KMS-11 (cell line): Measurements from ENCODE around the gene DAO.

Experiments
- H2AFZ ChIP-seq: fragments of 200-600 bp; sonication (generic); 2 replicates; pipeline ENCODE4 v1.6.1; 2016; ENCODE audit warnings: antibody characterized with exemption, mixed run types, low read depth
- H3K27ac ChIP-seq: fragments of 200-600 bp; sonication (generic); 2 replicates; pipeline ENCODE4 v1.6.1; 2016; ENCODE audit warnings: mild to moderate bottlenecking, mixed run types
- H3K27me3 ChIP-seq: fragments of 200-600 bp; sonication (generic); 2 replicates; pipeline ENCODE4 v1.6.1; 2017; ENCODE audit warnings: mild to moderate bottlenecking, low read depth, mixed run types, moderate library complexity; ENCODE audit not compliant: insufficient read depth
- H3K36me3 ChIP-seq: fragments of 200-600 bp; sonication (generic); 2 replicates; pipeline ENCODE4 v1.6.1; 2017; ENCODE audit warnings: mild to moderate bottlenecking, mixed run types; ENCODE audit not compliant: insufficient read depth
- H3K4me1 ChIP-seq: fragments of 200-600 bp; sonication (generic); 2 replicates; pipeline ENCODE4 v1.6.1; 2016; ENCODE audit warnings: mild to moderate bottlenecking, low read depth, mixed run types; ENCODE audit not compliant: poor library complexity, severe bottlenecking
- H3K4me2 ChIP-seq: fragments of 200-600 bp; sonication (generic); 2 replicates; pipeline ENCODE4 v1.7.0; 2016; ENCODE audit warnings: mild to moderate bottlenecking, mixed run types
- H3K4me3 ChIP-seq: fragments of 200-600 bp; sonication (generic); IDR thresholded peaks from 2 replicates; pipeline ENCODE4 v1.6.1; 2017; ENCODE audit warnings: low read depth, low read length, mixed read lengths; ENCODE audit not compliant: insufficient read depth
- H3K79me2 ChIP-seq: fragments of 200-600 bp; sonication (generic); 2 replicates; pipeline ENCODE4 v1.6.1; 2016; ENCODE audit warnings: low read depth, mixed run types; ENCODE audit not compliant: insufficient read depth
- H3K9ac ChIP-seq: fragments of 200-600 bp; sonication (generic); 2 replicates; pipeline ENCODE4 v1.6.1; 2016; ENCODE audit warnings: mild to moderate bottlenecking, mixed run types
- H4K20me1 ChIP-seq: fragments of 200-600 bp; sonication (generic); 2 replicates; pipeline ENCODE4 v1.6.1; 2016; ENCODE audit warnings: mild to moderate bottlenecking, mixed run types; ENCODE audit not compliant: insufficient read depth
- TF ChIP-seq, protein P1 (sequence below): fragments of 200-600 bp; sonication (generic); conservative IDR thresholded peaks from 2 replicates; pipeline ENCODE4 v1.6.1; 2017; ENCODE audit warnings: low read depth, mild to moderate bottlenecking, antibody characterized with exemption, low read length, moderate library complexity, mixed read lengths

DAO gene

DNA sequence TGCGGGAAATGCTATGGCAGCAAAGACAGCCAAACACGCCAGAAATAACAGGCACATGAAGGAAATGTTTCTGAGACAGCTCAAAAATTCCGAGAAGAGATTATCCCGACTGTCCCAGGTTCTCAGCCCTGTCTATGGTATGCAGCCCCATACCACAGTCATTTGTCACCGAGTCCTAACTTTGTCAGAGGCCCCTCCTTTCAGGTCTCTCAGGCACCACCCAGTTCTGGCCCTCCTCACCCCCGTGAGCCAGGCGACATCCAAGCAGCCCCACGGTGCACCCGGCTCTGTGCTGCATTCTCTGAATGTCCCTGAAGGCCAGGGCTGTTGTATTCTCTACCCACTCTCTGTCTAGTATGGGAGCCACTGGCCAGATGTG, 46.5 kb upstream of the DAO start:
- Histone ChIP-seq H4K20me1 (no peaks in the 10 kb centered on the region), H3K4me1 (peaks cover 22% of the 10 kb centered on the region), H3K4me2 (no peak overlapping the region), H3K4me3 (no peak overlapping the region), H2AFZ (no peak overlapping the region), H3K27me3 (no peaks in the 10 kb centered on the region), H3K36me3 (no peaks in the 10 kb centered on the region), H3K27ac (no peak overlapping the region), H3K9ac (no peak overlapping the region), H3K79me2 (no peaks in the 10 kb centered on the region)
- TF ChIP-seq, protein P1, sequence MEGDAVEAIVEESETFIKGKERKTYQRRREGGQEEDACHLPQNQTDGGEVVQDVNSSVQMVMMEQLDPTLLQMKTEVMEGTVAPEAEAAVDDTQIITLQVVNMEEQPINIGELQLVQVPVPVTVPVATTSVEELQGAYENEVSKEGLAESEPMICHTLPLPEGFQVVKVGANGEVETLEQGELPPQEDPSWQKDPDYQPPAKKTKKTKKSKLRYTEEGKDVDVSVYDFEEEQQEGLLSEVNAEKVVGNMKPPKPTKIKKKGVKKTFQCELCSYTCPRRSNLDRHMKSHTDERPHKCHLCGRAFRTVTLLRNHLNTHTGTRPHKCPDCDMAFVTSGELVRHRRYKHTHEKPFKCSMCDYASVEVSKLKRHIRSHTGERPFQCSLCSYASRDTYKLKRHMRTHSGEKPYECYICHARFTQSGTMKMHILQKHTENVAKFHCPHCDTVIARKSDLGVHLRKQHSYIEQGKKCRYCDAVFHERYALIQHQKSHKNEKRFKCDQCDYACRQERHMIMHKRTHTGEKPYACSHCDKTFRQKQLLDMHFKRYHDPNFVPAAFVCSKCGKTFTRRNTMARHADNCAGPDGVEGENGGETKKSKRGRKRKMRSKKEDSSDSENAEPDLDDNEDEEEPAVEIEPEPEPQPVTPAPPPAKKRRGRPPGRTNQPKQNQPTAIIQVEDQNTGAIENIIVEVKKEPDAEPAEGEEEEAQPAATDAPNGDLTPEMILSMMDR, result no peak

- peaks cover 22% of the 10 kb centered on the region for H3K4me1 ChIP-seq
- H3K4me3 ChIP-seq, result no peak overlapping the region
- H3K4me2 ChIP-seq, result no peak overlapping the region
- H3K27ac ChIP-seq, result no peak overlapping the region
- H3K9ac ChIP-seq, result no peak overlapping the region
- no peak overlapping the region for H2AFZ ChIP-seq
- H3K36me3 ChIP-seq, result no peaks in the 10 kb centered on the region
- H3K79me2 ChIP-seq, result no peaks in the 10 kb centered on the region
- H4K20me1 ChIP-seq, result no peaks in the 10 kb centered on the region
- TF ChIP-seq, protein P1, result no peak
- H3K27me3 ChIP-seq, result no peaks in the 10 kb centered on the region
These were observed 46.0 kb upstream of the DAO start for GRCh38 chr12:108833757-108834472.

DNA sequence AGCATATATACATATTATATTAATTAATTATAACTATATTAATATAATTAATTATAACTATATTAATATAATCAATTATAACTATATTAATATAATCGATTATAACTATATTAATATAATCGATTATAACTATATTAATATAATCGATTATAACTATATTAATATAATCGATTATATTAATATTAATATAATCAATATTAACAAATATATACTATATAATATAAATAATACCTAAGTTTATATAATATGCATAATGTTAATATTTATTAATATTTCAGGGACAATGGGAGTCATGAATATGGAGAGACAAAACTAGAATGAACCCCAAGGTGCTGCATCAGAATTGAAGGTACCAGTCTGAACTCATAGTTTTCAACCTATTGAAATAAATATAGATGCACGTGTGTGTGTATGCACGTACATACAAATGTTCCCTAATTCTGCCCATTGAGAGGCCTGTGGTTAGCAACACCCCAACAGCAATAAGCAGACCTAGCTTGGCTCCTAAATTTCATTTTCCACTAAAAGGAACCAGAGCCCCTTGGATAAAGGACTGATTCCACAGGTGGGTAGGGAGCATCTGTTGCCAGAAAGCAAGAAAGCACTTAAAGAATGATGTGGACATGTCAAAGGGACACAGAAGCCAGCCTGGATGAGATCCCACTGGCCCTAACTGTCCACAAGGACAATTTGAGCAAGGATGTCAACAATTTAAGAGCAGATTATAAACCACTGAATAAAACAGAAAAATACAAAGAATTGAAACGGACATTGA, 43.8 kb upstream of the DAO start:
- Histone ChIP-seq H3K4me3 (no peak overlapping the region), H3K4me1 (peaks cover 20% of the 10 kb centered on the region), H3K36me3 (no peaks in the 10 kb centered on the region), H3K27me3 (no peaks in the 10 kb centered on the region), H3K27ac (no peak overlapping the region), H3K4me2 (no peak overlapping the region), H3K79me2 (no peaks in the 10 kb centered on the region), H3K9ac (no peak overlapping the region), H2AFZ (no peak overlapping the region), H4K20me1 (no peaks in the 10 kb centered on the region)
- TF ChIP-seq, protein P1, result no peak

DNA sequence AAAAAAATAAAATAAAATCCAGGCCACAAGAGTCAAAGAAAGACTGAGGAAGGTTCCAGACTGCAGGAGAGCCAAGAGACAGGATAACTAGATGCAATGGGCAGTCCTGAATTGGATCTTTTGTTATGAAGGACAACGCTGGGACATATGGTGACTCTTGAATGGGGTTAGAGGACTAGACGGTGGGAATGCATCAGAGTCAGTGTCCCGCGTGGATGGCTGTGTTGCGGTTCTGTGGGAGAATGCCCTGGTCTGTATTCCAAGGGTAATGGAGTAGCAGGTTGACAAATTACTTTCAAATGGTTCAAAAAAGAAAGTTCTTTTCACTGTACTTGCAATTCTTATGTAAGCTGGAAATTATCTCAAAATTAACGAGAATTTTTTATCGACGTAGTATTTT, 42.7 kb upstream of the DAO start:
- TF ChIP-seq, protein P1, result no peak
- H2AFZ ChIP-seq, result no peak overlapping the region
- no peak overlapping the region for H3K27ac ChIP-seq
- H3K4me1 ChIP-seq, result peaks cover 8% of the 10 kb centered on the region
- H3K4me3 ChIP-seq, result no peak overlapping the region
- no peaks in the 10 kb centered on the region for H3K36me3 ChIP-seq
- H3K9ac ChIP-seq, result no peak overlapping the region
- no peak overlapping the region for H3K4me2 ChIP-seq
- H3K27me3 ChIP-seq, result no peaks in the 10 kb centered on the region
- H4K20me1 ChIP-seq, result no peaks in the 10 kb centered on the region
- H3K79me2 ChIP-seq, result no peaks in the 10 kb centered on the region
